Muscle of back (tissue), 11 donors: ENCODE measurements around the gene FCN1. TPM values are rescaled to one million over a fixed set of nuclear protein-coding genes. Genes with fewer than 3 reads are reported as not detected.

Source experiments
- DNase-seq, 3 donors: peaks; one replicate each; pipeline versions ENCODE4 v3.0.0 to v3.0.0-alpha.2; 2013
- polyA plus RNA-seq, 10 donors: library from polyadenylated mRNA; unstranded; fragments of 120-200 nt; gene quantifications; one replicate each; pipeline ENCODE4 v1.2.1, GENCODE V29; 2013; ENCODE audit not compliant: insufficient read length in 10 of 10

Gene FCN1
- polyA plus RNA-seq, 10 donors: 1.9 to 9.9 (median 3.5) TPM

DNA sequence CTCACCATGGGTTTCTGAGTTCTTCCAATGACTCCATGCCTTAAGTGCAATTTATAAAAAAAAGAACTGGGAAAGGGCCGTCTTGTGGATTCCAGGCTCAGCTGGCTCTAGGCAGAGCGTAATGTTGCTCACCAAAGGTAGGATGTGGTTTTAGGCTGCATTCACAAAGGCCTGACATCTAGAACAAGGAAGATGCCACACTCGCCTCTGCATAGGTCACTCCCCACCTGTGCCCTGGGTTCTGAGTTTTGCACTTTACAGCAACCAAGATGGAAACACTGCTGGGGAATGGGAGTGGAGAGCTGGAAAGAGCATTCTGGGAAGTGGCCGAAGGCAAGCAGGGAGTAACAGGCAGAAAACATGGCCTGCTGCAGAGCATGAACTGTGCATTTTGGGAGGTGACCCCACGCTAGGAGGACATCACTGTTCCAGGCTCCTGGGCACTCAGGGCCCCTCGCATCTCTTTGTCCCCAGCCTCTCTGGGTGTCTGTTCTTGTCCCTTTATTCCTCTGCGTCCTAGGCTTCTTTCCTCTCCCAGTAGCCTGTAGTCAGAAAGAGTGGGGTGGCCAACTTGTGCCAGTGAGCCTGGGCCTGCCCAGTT is 24.8 kb downstream of the FCN1 start:
- DNase-seq: no peak

DNA sequence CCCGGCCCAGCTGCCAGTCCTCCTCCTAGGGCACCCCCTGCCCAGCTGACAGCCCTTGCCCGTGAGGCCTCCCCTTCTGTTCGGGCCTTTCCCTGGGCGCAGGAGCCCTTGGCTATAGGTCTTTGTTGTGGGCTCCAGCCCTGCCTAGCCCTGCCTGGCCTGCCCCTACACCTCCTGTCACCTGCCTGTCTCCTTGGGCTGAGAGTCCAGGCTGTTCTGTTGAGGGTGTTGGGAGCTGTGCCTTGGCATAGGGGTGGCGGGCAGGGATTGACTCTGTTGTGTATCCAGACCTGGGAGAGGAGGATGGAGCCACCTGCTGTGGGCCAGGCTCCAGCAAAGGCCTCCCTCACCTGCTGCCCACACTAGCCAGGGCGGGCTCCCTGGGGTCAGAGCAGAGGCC is 25.5 kb downstream of the FCN1 start:
- DNase-seq: no peak

GRCh38 chr9:134891713-134892112 is 26.0 kb downstream of the FCN1 start:
- DNase-seq: no peak

DNA sequence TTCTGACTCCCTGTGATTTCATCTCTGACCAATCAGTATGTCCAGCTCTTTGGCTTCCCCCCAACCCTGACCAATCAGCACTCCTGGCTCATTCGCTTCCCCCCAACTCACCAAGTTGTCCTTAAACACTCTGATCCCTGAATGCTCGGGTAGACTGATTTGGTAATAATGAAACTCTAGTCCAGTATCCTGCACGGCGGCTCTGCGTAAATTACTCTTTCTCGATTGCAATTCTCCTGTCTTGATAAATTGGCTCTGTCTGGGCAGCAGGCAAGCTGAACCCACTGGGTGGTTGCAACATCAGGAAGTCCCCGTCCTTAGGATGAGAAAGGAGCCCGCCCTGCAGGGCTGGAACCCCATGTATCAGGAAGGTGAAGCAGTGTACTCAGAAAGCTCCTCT is 26.7 kb downstream of the FCN1 start:
- no peak for DNase-seq

DNA sequence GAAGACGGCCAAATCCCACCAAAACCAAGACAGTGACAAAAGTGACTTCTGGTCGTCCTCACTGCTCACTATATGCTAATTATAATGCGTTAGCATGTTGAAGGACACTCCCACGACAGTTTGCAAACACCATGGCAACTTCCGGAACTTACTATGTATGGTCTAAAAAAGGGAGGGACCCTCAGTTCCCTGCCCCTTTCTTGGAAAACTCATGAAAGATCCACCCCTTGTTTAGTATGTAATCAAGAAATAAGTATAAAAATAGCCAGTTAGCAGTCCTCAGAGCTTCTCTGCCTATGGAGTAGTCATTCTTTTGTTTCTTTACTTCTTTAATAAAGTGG is 27.6 kb downstream of the FCN1 start:
- no peak for DNase-seq

DNA sequence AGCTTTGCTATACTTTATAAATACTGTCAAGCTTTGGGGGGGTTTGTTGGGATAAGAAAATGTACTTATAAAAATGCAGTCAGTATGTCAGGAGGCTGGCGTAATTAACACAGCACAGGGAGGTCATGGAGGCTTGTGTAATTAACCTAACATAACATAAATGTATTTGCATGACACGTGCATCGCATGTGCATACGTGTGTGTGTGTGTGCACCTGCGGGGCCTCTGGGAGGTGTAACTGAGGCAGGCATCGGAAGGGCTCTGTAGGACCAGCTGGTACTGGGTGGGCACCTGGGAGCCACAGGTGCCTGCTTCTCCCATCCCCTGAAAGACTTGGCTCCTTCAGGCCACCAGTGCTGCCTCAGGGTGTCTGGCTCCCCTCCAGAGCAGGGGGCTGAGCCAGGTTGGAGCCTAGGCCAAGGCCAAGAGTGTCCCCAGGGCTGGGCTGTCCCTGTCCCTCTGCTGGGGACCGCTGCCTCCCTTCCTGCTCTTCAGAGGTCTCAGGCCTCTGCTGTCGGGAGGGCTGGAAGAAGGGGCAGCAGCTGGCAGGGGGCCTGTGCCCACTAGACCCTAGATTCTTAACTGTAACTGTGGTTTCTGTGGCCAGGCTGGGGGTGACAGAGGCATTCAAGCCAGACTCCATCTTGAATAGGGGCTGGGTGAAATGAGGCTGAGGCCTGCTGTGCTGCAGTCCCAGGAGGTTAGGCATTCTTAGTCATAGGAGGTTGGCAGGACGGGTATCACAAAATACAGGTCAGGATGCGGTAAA is 28.1 kb downstream of the FCN1 start:
- DNase-seq: no peak

- DNase-seq: peak in 2 of 3 donors; percentile 24 to 47
These were observed 29.0 kb downstream of the FCN1 start for GRCh38 chr9:134888603-134889190.

DNA sequence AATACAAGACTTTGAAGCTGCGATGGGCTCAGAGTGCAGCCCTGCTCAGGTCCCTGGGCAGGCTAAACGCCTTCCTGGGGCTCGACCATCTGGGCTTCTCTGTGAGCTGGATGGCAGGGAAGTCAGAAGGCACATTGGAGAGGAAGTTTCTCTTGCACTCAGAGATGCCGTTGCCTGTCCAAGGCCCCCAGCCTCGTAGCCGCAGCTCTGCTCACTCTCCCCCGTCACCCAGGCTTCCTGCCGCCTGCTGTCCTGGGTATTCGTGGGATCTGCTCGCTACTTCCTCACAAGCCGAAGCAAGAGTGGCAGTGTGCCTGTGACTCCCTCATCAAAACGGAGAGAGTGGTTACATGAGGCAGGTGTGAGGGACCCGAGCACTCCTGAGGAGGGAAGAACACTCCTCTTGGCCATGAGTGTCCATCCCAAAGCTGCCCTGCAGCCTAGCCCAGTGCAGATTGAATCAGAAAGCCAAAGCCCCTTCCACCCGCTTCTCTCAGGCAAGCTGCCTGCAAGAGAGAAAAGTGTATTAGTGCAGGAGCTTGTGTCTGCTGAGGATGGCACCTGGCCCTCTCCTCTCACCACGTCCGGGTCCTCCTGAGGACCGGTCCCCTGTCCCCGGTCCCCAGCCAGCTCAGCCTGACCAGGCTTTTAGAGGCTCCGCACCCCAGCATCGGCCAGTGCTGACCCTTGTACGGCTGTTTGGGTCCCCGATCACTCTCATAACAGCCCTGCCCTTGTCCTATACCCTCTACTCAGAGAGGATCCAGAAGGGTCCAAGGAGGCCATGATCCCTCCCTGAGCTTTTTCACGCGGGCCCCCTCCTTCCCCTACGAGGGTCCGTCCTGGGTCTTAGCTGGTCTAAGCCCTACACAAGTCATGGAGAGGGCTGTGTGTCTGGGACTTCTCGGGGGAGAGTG is 29.8 kb downstream of the FCN1 start:
- DNase-seq: peak in 1 of 3 donors; percentile 26

GRCh38 chr9:134887219-134887618 is 30.5 kb downstream of the FCN1 start:
- DNase-seq: no peak

DNA sequence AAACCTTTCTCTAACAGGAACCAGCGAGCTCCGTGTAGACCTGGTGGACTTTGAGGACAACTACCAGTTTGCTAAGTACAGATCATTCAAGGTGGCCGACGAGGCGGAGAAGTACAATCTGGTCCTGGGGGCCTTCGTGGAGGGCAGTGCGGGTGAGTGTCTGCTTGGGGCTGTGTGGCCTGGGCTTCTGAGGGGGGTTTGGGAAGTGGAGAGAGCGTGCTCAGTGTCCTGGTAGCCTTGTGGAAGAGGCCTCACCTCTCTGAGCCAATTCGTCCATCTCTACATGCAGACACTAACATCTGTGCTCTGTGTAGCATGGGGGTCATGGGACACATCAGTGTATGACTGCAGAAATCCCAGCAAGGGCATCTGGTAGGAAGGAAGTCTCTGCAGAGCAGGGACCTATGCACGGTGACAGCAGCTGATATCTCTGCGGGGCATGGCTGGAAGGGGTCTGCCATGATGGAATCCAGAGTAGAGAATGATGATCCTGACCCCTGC is 31.2 kb downstream of the FCN1 start:
- no peak for DNase-seq

- no peak for DNase-seq
These were observed 31.9 kb downstream of the FCN1 start for GRCh38 chr9:134885679-134886412.

- no peak for DNase-seq
These were observed 32.6 kb downstream of the FCN1 start for GRCh38 chr9:134885001-134885678.

- no peak for DNase-seq
These were observed 33.2 kb downstream of the FCN1 start for GRCh38 chr9:134884492-134884891.

DNA sequence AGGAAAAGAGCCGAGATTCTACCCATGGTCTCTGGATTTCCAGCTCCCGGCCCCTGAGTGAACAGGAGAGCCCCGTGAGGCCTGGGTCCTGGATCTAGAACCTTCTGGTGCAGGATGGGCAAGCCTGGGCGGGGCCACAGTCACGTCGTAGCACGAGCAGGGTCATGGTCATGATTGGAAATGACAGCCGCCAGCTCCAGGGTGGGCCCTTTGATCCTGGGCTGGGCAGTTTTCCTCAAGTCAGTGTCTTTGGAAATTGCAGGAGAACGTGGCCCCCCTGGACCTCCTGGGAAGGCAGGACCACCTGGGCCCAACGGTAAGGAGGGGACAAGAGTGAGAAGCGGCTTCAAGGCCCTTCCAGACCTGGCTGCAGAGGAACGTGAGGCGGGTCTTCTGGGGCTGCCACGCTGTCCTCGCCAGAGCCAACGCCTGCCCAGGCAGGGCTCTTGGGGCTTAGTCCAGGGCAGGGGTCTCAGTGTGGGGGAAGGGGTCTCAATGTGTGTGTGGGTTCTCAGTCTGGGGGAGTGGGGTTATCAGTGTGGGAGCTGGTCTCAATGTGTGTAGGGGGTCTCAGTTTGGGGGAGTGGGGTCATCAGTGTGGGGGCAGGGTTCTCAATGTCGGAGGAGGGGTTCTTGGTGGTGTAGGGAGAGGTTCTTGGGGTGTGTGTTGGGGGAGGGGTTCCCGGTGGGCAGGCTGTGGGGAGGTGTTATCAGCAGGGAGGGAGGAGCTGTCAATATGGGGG is 34.5 kb downstream of the FCN1 start:
- no peak for DNase-seq

GRCh38 chr9:134882204-134882785 is 35.4 kb downstream of the FCN1 start:
- DNase-seq: no peak

DNA sequence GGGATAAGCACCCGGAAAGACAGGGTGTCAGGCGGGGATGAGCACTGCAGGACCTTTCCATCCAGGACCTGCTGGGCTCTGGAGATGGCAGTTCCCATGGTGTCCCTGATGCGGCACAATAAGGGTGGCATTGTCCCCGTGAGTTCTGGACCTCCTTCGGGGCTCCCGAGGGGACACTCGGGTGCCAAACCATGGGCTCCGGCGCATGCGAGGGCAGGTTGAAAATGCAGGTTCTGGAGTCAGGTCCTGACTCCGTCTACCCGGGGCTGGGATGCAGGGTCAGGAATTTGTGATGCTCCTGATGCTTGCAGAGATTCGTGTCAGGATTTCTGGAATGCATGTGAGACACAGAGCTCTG is 36.4 kb downstream of the FCN1 start:
- no peak for DNase-seq

DNA sequence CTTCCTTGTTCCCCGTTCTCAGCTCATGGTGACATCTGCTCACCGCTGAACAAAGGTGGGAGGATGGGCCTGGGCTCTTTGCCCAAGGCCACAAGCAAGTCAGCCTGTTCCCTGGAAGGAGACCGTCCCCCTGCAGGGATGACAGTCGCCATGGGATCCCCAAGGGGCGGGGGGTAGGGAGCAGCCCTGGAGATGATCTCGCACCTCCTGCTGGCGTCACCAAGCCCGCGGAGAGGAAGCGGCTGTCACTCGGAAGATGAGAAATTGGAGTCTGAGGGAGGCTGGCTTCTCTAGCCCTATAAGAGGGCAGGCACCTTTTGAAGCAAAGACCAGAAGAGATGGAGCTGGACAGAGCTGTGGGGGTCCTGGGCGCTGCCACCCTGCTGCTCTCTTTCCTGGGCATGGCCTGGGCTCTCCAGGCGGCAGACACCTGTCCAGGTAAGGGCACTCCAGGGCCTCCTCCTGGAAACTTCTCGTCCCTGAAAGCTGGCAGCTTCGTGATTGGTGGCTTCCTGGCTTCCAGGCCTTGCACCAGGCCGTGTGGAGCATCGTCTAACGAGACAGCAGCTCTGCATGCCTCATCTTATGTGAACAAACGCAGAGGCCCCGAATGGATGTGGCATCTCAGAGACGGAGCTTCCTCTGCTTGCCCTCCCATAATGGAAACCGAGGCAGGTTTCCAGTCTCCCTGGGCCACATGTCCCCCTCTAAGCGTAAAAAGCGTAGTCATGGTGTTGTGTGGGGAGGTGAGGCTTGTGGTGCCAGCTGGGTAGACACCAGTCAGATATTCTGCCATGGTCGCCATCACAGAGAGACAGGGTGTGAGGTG is 37.0 kb downstream of the FCN1 start, which contains the start of gene FCN2:
TSS of gene FCN2 (plus strand) at position 327 of the 829 bp plus-strand sequence. CDS start at position 339, 12 bp downstream.
- no peak for DNase-seq

DNA sequence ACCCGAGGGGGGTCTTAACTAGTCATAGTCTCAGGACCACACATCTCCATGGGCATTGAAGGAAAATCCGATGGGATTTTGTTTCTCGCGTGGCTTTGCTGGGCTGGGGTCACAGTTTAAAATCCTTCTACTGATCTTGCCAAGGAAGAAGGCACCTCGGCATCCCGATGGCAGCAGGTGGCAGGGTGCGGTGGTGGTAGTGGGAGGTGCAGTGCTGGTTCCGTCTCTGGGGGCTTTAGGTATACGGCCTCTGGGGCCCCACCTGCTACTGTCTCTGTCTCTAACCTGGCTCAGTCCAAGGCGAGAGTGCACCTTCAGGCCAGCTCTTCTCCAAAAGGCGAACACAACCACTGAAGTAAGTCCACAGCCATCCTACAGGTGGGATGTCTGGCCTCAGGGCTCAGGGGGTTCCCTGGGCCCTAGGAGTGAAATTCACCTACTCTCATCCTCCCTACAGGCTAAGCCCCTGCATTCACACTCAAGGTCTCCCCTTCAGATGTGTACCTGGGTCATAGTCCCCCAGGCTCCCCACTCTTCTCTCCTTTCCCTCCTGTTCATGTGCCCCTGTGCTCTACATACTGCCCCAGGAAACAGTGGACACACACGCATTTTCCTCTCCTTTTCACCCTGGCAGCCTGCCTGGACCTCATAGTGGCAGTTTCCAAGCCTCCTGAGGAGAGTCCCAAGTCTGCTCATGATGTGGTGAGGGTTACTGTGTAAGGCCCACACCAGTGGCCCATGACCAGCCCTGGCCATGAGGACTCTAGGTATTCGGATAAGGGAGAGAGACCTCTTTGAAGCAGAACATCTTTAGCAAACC is 37.8 kb downstream of the FCN1 start:
- no peak for DNase-seq
